ENCODE results near the gene CDPF1.

CDPF1 gene

GRCh38 chr22:46250035-46250782 lies at the start of gene CDPF1:
Gene CDPF1, minus strand, starts transcription at chr22:46250293. Its CDS starts 2,009 bp downstream, at chr22:46248284.
- peak; percentile 89 for DNase-seq (ENCODE audit: low spot score)

- DNase-seq (ENCODE audit: low spot score): no peak
These were observed 49.0 kb upstream of the CDPF1 start for GRCh38 chr22:46299101-46299500.

- DNase-seq (ENCODE audit: low spot score): no peak
These were observed 47.2 kb upstream of the CDPF1 start for GRCh38 chr22:46297151-46297812.

- DNase-seq (ENCODE audit: low spot score): peak; percentile 98
These were observed 46.4 kb upstream of the CDPF1 start, which contains the start of gene GTSE1 for GRCh38 chr22:46296257-46297150. Gene GTSE1, plus strand, starts transcription at chr22:46296870. Its CDS starts 531 bp downstream, at chr22:46297401.

GRCh38 chr22:46295277-46295971 lies 45.3 kb upstream of the CDPF1 start:
- no peak for DNase-seq (ENCODE audit: low spot score)

- DNase-seq (ENCODE audit: low spot score): no peak
These were observed 44.7 kb upstream of the CDPF1 start for GRCh38 chr22:46294784-46295183.

GRCh38 chr22:46293577-46294260 lies 43.6 kb upstream of the CDPF1 start:
- no peak for DNase-seq (ENCODE audit: low spot score)

- DNase-seq (ENCODE audit: low spot score): no peak
These were observed 42.6 kb upstream of the CDPF1 start for GRCh38 chr22:46292732-46293131.

- no peak for DNase-seq (ENCODE audit: low spot score)
These were observed 42.1 kb upstream of the CDPF1 start for GRCh38 chr22:46292173-46292572.

GRCh38 chr22:46290843-46291785 lies 41.0 kb upstream of the CDPF1 start:
- no peak for DNase-seq (ENCODE audit: low spot score)

- no peak for DNase-seq (ENCODE audit: low spot score)
These were observed 40.2 kb upstream of the CDPF1 start for GRCh38 chr22:46290121-46290842.

- no peak for DNase-seq (ENCODE audit: low spot score)
These were observed 39.3 kb upstream of the CDPF1 start for GRCh38 chr22:46289244-46289891.

GRCh38 chr22:46288846-46289243 lies 38.8 kb upstream of the CDPF1 start:
- no peak for DNase-seq (ENCODE audit: low spot score)

- no peak for DNase-seq (ENCODE audit: low spot score)
These were observed 38.0 kb upstream of the CDPF1 start for GRCh38 chr22:46287873-46288751.

- DNase-seq (ENCODE audit: low spot score): no peak
These were observed 37.1 kb upstream of the CDPF1 start for GRCh38 chr22:46286941-46287872.

GRCh38 chr22:46286006-46286405 lies 35.9 kb upstream of the CDPF1 start:
- DNase-seq (ENCODE audit: low spot score): no peak

All from CD4-positive, alpha-beta T cell treated with Interleukin-6 at 100 ng/mL for 8 hours (primary cell).